ENCODE data around the gene PLD3.

DNA sequence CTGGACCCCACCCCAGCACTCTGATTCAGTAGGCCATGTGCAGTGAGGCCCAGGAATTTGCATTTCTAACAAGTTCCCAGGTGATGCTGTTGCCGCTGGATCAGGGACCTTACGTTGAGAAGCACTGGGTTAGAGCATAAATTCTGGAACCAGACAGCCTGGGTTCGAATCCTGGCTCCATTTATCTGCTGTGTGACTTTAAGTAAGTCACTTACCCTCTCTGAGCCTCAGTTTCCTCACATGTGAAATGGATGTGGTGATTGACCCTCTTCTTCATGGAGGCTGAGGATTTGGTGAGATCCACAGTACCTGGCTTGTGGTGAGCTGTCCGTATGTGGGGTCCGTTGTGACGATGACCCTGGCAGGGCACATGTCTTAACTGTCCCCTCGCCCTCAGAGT, 25.6 kb downstream of the PLD3 start:
- TF ChIP-seq CTCF (conservative IDR thresholded peaks at IDR 0.05 in 1 of 2, IDR thresholded peaks at IDR 0.05 in 1 of 2; ENCODE audit: low read depth in 1 of 2, low read length in 2 of 2) (no peak), EZH2 (IDR thresholded peaks at IDR 0.05; ENCODE audit: low read length, missing control alignments) (no peak)

All from fibroblast of lung (primary cell).